GM18526 (cell line): ENCODE data around the gene RNF40.

Source experiments
- POLR2A ChIP-seq: IDR thresholded peaks from 3 replicates; pipeline ENCODE4 v1.6.1; 2011; ENCODE audit not compliant: insufficient read length; ENCODE audit errors: extremely low read depth

The RNF40 gene

GRCh38 chr16:30782486-30783279, 20.6 kb downstream of the RNF40 start:
- TF ChIP-seq POLR2A: no peak

DNA sequence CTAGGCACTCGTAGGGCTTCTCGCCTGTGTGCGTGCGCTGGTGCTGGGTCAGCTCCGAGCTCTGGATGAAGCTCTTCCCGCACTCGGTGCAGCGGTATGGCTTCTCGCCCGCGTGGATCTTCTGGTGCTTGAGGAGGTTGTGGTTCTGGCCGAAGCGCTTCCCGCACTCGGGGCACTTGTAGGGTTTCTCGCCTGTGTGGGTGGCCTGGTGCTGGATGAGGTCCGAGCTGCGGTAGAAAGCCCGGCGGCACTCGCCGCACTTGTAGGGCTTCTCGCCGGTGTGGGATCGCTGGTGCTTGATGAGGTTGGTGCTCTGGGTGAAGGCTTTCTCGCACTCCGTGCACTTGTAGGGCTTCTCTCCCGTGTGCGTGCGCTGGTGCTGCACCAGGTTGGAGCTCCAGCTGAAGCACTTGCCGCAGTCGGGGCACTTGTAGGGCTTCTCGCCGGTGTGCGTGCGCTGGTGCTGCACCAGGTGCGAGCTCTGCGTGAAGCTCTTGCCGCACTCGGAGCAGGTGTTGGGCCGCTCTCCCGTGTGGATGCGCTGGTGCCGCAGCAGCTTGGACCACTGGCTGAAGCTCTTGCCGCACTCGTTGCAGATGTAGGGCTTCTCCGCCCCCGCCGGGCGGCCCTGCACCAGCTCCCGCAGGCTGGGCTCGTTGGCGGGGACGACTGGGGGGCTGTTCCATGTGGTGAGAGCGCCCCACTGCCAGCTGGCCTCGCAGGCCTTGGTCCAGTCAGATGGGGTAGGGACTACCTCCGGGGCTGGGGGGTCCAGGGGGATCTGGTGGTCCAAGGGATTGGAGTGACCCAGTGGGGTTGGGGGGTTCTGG, 21.4 kb downstream of the RNF40 start:
- TF ChIP-seq POLR2A: no peak

- TF ChIP-seq POLR2A: no peak
Observed at GRCh38 chr16:30784215-30784614, 22.1 kb downstream of the RNF40 start.

- TF ChIP-seq POLR2A: no peak
Observed at GRCh38 chr16:30785126-30786106, 23.3 kb downstream of the RNF40 start.

DNA sequence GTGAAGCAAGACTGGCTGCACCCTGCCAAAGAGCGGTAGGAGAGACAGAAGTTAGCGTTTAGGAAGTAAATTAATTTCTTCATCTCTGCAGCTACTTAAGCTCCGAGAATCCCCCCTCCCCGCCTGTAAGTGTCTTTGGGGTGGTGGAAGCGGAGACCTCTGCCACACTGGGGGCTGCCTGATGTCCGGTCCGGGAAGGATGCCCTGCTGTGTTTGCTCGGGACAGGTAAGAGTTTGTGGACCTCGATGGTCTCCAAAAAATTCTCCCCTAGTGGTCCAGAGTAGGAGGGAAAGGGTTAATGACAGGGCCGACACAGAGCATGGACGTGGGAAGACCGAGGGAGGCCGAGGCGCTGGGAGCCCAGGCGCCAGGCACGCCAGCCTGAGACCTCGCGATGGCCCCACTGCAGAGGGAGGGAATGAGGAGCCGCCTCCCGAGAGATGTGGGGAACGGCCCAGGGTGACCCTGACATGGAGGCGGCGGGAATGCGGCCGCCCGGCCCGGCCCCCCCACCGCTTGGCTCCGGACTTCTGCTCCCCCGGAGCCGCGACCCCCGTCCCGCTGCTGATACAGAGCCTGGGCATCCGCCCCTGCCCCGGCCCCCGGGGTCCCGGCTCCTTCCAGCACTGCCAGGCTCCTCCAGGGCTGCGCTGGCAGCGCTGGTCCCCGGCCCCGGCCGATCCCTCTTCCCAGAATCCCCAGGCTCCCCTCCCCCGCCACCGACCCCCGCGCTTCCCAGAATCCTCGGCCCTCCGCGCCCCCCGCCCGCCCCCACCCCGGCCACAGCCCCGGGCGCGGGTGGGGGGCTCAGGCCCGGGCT, 24.2 kb downstream of the RNF40 start:
- no peak for TF ChIP-seq POLR2A

DNA sequence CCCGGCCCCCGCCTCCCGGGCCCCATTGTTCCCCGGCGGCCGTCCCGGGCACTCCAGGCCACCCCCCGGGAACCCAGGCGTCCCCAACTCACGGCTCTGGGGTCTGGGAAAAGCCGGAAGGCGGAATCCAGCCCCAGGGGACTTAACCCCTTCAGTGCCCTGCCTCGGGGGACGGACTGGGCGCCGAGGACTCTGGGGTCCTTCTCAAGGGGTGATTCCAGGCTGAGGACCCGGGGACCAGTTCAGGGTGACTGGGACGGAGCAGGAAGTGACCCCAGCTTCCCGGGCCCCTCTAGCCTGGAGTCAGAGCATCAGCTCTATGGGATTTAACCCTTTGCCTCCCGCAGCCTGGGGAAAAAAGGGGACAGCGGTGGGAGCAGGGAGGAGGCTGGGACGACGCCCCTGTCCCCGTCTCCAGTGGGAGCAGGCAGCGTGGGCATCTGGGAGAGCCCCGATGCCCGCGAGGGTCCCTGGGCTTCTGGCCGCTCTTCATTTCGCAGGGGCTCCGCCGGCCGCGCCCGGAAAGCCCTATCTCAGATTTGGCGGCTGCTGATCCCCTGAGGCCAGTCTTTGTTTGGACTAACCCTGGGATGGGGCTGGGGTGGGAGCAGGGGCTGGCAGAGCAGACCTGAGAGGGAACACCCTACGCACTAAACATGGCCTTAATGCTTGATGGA, 25.0 kb downstream of the RNF40 start, which contains the start of gene ZNF629:
TSS of gene ZNF629 (minus strand) at position 270 of the 677 bp plus-strand sequence. CDS start 2,723 bp downstream, outside the sequence.
- peak; percentile 25 for TF ChIP-seq POLR2A

GRCh38 chr16:30787613-30788378, 25.7 kb downstream of the RNF40 start:
- no peak for TF ChIP-seq POLR2A

GRCh38 chr16:30793508-30794069, 31.5 kb downstream of the RNF40 start:
- no peak for TF ChIP-seq POLR2A

DNA sequence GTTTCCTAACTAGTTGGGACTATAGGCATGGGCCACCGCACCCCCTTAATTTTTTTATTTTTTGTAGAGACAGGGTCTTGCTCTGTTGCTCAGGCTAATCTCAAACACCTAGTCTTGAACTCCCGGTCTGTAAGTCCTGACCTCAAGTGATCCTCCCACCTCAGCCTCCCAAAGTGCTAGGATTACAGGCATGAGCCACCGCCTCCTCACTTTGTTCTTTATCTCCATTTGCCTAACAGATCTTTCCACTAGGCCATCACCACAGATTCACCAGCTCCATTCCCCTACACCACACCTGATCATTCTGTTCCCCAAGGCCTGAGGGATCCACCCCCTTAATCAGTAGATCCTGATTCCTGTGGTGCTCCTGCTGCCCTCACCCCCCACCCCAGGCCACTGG, 32.5 kb downstream of the RNF40 start:
- TF ChIP-seq POLR2A: no peak

GRCh38 chr16:30797670-30798309, 35.7 kb downstream of the RNF40 start:
- no peak for TF ChIP-seq POLR2A

GRCh38 chr16:30802936-30803335, 40.8 kb downstream of the RNF40 start:
- TF ChIP-seq POLR2A: no peak

- TF ChIP-seq POLR2A: no peak
Observed at GRCh38 chr16:30805056-30805369, 42.9 kb downstream of the RNF40 start.

DNA sequence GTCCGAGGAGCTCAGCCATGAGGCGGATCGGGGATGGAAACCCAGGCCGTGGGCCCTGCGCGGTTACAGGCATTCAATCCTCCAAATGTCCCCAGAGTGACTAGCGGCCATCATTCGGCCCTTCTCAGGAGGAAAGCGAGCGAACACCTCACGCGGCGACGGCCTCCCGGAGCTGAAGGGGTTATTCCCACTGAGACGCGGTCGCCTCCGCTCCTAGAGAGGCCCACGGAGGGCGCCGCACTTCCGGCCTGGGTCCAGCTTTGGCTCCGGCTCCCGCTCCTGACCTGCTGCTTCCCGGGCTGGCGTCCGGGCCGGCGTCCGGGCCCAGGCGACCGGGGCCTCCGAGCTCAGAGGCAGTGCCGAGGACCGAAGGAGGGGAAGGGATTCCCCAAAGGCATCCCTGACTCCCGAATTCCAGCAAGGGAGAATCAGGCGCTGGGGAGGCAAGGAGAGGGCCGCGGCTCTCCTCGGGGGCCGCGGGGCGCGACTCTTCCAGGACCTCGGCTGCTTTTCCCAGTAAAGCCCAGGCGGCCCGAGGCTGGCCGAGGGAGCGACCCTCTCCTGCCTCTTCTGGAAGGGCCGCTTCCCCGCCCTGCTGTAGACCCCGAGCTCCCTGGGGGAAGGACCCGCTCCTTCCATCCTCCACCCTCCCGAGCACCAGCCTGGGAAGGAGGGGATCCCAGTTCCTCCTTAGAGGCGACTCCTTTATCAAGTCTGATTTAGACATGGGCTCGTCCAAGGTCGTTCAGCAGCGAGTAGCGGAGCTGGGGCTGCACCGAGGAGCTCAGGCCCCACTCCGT, 43.4 kb downstream of the RNF40 start:
- no peak for TF ChIP-seq POLR2A
